Calu3 (cell line): ENCODE measurements around the gene PITPNM3. TPM values are rescaled to one million over a fixed set of nuclear protein-coding genes. Genes with fewer than 3 reads are reported as not detected.

Source experiments
- BruUV-seq: library from RNA; stranded (reverse); fragments of 400-500 nt; replicated peaks from 2 replicates; lab custom pipeline; 2021; lab: Mats Ljungman, UMichigan
- CTCF ChIA-PET: fragments of 300-600 bp; sonication (Branson Sonifier 250); formaldehyde crosslinking; loops from one replicate; lab custom pipeline; 2022; ENCODE audit warnings: antibody characterized with exemption; lab: Charles Lee
- DNase-seq: peaks from one replicate; pipeline ENCODE4 v3.0.0; 2022
- H3K27ac Mint-ChIP-seq: one replicate; pipeline ENCODE4 v1.8.0; 2022; ENCODE audit warnings: mixed read lengths; ENCODE audit not compliant: unreplicated experiment
- H3K27me3 Mint-ChIP-seq: one replicate; pipeline ENCODE4 v1.8.0; 2022; ENCODE audit warnings: mixed read lengths; ENCODE audit not compliant: unreplicated experiment
- H3K36me3 Mint-ChIP-seq: one replicate; pipeline ENCODE4 v1.8.0; 2022; ENCODE audit warnings: mild to moderate bottlenecking, moderate library complexity, mixed read lengths; ENCODE audit not compliant: insufficient read depth, unreplicated experiment
- H3K4me1 Mint-ChIP-seq: one replicate; pipeline ENCODE4 v1.8.0; 2022; ENCODE audit warnings: mild to moderate bottlenecking, low read depth, mixed read lengths; ENCODE audit not compliant: unreplicated experiment
- H3K4me3 Mint-ChIP-seq: one replicate; pipeline ENCODE4 v1.8.0; 2022; ENCODE audit warnings: mild to moderate bottlenecking, low read depth, moderate library complexity, mixed read lengths; ENCODE audit not compliant: unreplicated experiment
- H3K9me3 Mint-ChIP-seq: one replicate; pipeline ENCODE4 v1.8.0; 2022; ENCODE audit warnings: low read depth, mixed read lengths; ENCODE audit not compliant: unreplicated experiment
- intact Hi-C: fragments of 100-400 bp; cut with micrococcal nuclease; formaldehyde crosslinking; loops from one replicate; pipeline ENCODE4 v1.10.0; 2022; ENCODE audit not compliant: unreplicated experiment
- total RNA-seq: library from RNA; stranded (reverse); gene quantifications from 2 replicates; pipeline ENCODE4 v1.2.3, GENCODE V29; 2022
- TF ChIP-seq, protein P1 (sequence below): fragments of 200-600 bp; IDR thresholded peaks from one replicate; pipeline ENCODE4 v1.8.0; 2022; ENCODE audit warnings: antibody characterized with exemption; ENCODE audit not compliant: unreplicated experiment

PITPNM3 gene
- total RNA-seq, 1 experiment from 2014 or later: 10.7 TPM

DNA sequence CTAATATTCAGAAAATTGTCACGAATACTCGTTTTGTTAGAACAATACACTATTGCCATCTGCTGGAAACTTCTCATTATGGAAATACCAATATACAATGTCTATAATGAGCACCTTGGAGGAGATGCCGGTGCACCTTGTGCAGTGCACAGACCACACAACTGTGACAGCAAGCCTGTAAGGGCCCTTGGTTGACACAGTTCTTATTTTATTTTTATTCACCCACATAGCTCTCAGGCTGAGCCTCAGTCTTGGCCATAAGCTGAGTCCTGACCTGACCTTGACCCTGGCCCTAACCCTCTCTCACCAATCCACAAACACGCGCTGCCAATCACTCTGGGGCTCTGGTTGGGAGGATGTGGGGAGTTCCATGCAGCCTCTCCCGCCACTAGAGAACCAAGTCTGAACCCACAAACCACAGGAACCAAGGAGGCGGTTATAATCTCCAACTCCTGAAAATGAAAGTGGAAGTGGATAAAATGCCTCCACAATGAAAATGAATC lies 129.0 kb downstream of the PITPNM3 start:
- DNase-seq: no peak
- Mint-ChIP-seq H3K27ac (no peak overlapping the region), H3K36me3 (no peaks in the 10 kb centered on the region), H3K9me3 (no peaks in the 10 kb centered on the region), H3K4me1 (no peaks in the 10 kb centered on the region), H3K27me3 (peaks cover 61% of the 10 kb centered on the region), H3K4me3 (no peak overlapping the region)
- TF ChIP-seq, protein P1, sequence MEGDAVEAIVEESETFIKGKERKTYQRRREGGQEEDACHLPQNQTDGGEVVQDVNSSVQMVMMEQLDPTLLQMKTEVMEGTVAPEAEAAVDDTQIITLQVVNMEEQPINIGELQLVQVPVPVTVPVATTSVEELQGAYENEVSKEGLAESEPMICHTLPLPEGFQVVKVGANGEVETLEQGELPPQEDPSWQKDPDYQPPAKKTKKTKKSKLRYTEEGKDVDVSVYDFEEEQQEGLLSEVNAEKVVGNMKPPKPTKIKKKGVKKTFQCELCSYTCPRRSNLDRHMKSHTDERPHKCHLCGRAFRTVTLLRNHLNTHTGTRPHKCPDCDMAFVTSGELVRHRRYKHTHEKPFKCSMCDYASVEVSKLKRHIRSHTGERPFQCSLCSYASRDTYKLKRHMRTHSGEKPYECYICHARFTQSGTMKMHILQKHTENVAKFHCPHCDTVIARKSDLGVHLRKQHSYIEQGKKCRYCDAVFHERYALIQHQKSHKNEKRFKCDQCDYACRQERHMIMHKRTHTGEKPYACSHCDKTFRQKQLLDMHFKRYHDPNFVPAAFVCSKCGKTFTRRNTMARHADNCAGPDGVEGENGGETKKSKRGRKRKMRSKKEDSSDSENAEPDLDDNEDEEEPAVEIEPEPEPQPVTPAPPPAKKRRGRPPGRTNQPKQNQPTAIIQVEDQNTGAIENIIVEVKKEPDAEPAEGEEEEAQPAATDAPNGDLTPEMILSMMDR: no peak
- CTCF ChIA-PET: no interaction called here
- BruUV-seq: no TSS peak
- intact Hi-C loops: no loop called here

DNA sequence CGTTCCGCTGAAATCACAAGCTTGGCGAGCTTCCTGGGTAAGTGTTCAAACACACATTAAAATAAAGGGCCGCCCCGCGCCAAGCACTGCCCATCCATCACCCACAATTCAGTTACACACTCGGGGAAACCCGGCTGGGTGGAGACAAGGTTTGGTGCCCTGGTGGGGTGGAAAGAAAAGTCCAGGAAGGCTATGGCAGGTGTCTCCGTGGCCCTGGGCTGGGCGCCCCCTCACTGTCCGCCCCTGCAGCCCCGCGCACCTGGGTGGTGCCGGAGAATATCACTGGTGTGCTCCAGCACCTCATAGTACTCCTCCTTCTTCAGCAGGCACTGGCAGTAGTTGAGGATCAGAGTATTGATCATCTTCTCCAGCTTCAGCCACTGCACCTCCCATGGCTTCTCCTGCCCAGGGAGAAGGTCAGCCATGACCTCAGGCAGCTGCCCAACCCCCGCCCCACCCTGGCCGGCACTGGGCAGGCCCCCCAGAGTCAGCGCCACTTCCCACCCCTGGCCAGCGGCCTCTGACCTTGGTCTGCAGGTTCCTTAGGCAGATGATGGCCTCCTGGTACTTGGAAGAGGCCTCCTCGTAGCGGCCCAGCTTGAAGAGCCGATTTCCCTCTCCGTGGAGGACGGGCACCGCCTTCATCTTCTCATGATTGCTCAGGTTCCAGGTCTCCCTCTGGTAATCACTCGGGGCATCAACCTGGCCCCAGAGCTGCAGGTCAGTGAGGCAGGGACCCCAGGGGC lies 129.8 kb downstream of the PITPNM3 start:
- H3K4me1 Mint-ChIP-seq: no peaks in the 10 kb centered on the region
- CTCF ChIA-PET: no interaction called here
- H3K36me3 Mint-ChIP-seq: no peaks in the 10 kb centered on the region
- no peaks in the 10 kb centered on the region for H3K9me3 Mint-ChIP-seq
- H3K27ac Mint-ChIP-seq: no peak overlapping the region
- DNase-seq: no peak
- TF ChIP-seq, protein P1: no peak
- peaks cover 53% of the 10 kb centered on the region for H3K27me3 Mint-ChIP-seq
- intact Hi-C loops: no loop called here
- no TSS peak for BruUV-seq
- no peak overlapping the region for H3K4me3 Mint-ChIP-seq

DNA sequence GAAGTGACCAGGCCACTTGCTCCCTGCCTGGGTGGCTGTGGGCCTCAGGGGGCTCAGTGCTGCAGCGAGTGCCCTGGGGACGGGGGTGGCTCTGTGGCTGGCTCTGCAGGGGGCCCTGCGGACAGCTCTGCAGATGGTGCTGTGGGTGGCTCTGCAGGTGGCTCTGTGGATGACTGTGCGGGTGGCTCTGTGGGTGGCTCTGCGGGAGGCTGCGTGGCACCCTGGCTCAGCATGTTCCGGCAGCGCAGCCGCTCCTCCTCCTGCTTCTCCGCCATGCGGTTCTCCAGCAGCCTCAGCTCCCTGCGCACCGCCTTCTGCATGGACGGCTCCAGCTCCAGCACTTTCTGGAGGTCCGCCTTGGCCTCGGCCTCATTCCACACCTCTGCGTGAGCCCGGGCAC lies 130.9 kb downstream of the PITPNM3 start:
- Mint-ChIP-seq H3K27me3 (peaks cover 58% of the 10 kb centered on the region), H3K4me1 (peaks cover 2% of the 10 kb centered on the region), H3K9me3 (no peaks in the 10 kb centered on the region), H3K36me3 (no peaks in the 10 kb centered on the region), H3K27ac (no peak overlapping the region), H3K4me3 (no peak overlapping the region)
- CTCF ChIA-PET: interaction anchor here (0.9 to 1.6 kb wide), 2 partner anchors 11 to 12 kb away, joined by 5 read pairs; no protein-coding TSS in a partner anchor
- intact Hi-C loops: no loop called here
- no TSS peak for BruUV-seq
- DNase-seq: no peak
- TF ChIP-seq, protein P1: no peak

DNA sequence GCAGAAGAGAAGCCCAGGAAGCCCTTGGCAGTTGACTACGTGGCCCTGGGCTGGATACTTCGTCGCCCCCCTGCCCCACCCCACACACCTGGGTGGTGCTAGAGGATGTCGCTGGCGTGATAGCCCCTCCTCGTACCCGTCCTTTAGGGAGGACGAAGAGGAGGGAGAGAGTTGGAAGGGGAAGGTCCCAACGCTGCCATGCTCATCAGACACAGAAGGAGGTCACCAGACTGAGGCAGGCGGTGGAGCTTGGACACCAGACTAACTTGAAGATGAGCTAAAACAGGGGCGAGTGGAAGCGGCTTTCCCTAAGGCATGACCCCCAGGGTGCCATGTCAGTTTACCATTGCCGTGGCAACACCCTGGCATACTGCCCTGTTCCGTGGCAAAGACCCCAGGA lies 132.4 kb downstream of the PITPNM3 start:
- no peak for DNase-seq
- H3K9me3 Mint-ChIP-seq: no peaks in the 10 kb centered on the region
- no peak overlapping the region for H3K4me3 Mint-ChIP-seq
- peaks cover 51% of the 10 kb centered on the region for H3K27me3 Mint-ChIP-seq
- no peak overlapping the region for H3K27ac Mint-ChIP-seq
- BruUV-seq: no TSS peak
- H3K4me1 Mint-ChIP-seq: peaks cover 6% of the 10 kb centered on the region
- CTCF ChIA-PET: interaction anchor here (1.6 kb wide), 1 partner anchor 11 kb away, joined by 5 read pairs; no protein-coding TSS in a partner anchor
- TF ChIP-seq, protein P1: no peak
- intact Hi-C loops: no loop called here
- H3K36me3 Mint-ChIP-seq: no peaks in the 10 kb centered on the region
